Upper lobe of left lung (tissue), 4 donors: Measurements from ENCODE around the gene PIGC.

Experiments used
- CTCF ChIP-seq, 6 experiments: fragments of 450-650 bp in 4 of 6; fragments of 200-600 bp in 2 of 6; sonication (generic) in 2 of 6; IDR thresholded peaks; one replicate each; pipeline ENCODE4 v1.5.1; 2016 to 2019; ENCODE audit warnings: antibody characterized with exemption in 6 of 6
- POLR2A ChIP-seq, 4 donors: fragments of 450-650 bp; IDR thresholded peaks; one replicate each; pipeline ENCODE4 v1.5.1; 2016 to 2017; ENCODE audit warnings: antibody characterized with exemption in 4 of 4, mild to moderate bottlenecking in 2 of 4

- TF ChIP-seq CTCF (IDR thresholded peaks at IDR 0.05) (no peak), POLR2A (IDR thresholded peaks at IDR 0.05) (no peak)
These were observed 13.8 kb downstream of the PIGC start for GRCh38 chr1:172430128-172430454.
